HG03439 (cell line): ENCODE data around the gene LACTBL1.
"Not testable (repeated sequence)": the region's sequence is repeated elsewhere in the genome, so short reads cannot be mapped to it uniquely, and the experiment has no call there.

ENCODE experiments used
- ATAC-seq: cut with Tn5 transposase; IDR thresholded peaks from one replicate; pipeline ENCODE4 v1.9.1; 2021; ENCODE audit warnings: mild to moderate bottlenecking, moderate library complexity; ENCODE audit not compliant: unreplicated experiment

Gene LACTBL1

GRCh38 chr1:22972760-22973159 lies at the start of gene LACTBL1:
Gene LACTBL1, minus strand, starts transcription at chr1:22972866. Its CDS starts 550 bp downstream, at chr1:22972316.
- ATAC-seq, result no peak

- no peak for ATAC-seq
Measured at GRCh38 chr1:23021834-23022233, 49.2 kb upstream of the LACTBL1 start.

- ATAC-seq, result no peak
Measured at GRCh38 chr1:23020706-23021405, 48.2 kb upstream of the LACTBL1 start.

GRCh38 chr1:23019863-23020625 lies 47.4 kb upstream of the LACTBL1 start:
- ATAC-seq, result peak; percentile 29

- peak; percentile 94 for ATAC-seq
Measured at GRCh38 chr1:23019094-23019862, 46.6 kb upstream of the LACTBL1 start, which contains the start of gene KDM1A. Gene KDM1A, plus strand, starts transcription at chr1:23019468. Its CDS starts 129 bp downstream, at chr1:23019597.

GRCh38 chr1:23018661-23019093 lies 46.0 kb upstream of the LACTBL1 start:
- peak; percentile 5 for ATAC-seq

- ATAC-seq, result no peak
Measured at GRCh38 chr1:23013657-23014056, 41.0 kb upstream of the LACTBL1 start.

- not testable (repeated sequence) for ATAC-seq
Measured at GRCh38 chr1:23010025-23010424, 37.4 kb upstream of the LACTBL1 start.

GRCh38 chr1:23008901-23009300 lies 36.2 kb upstream of the LACTBL1 start:
- ATAC-seq, result no peak

GRCh38 chr1:23007106-23007505 lies 34.4 kb upstream of the LACTBL1 start:
- no peak for ATAC-seq

GRCh38 chr1:23004769-23005168 lies 32.1 kb upstream of the LACTBL1 start:
- ATAC-seq, result not testable (repeated sequence)

GRCh38 chr1:23004112-23004511 lies 31.4 kb upstream of the LACTBL1 start:
- no peak for ATAC-seq

- not testable (repeated sequence) for ATAC-seq
Measured at GRCh38 chr1:23002218-23002617, 29.6 kb upstream of the LACTBL1 start.

GRCh38 chr1:23000133-23000532 lies 27.5 kb upstream of the LACTBL1 start:
- not testable (repeated sequence) for ATAC-seq

- ATAC-seq, result not testable (repeated sequence)
Measured at GRCh38 chr1:22997528-22997927, 24.9 kb upstream of the LACTBL1 start.

- no peak for ATAC-seq
Measured at GRCh38 chr1:22995774-22996173, 23.1 kb upstream of the LACTBL1 start.

GRCh38 chr1:22993220-22993795 lies 20.6 kb upstream of the LACTBL1 start:
- ATAC-seq, result not testable (repeated sequence)

GRCh38 chr1:22992384-22992783 lies 19.7 kb upstream of the LACTBL1 start:
- not testable (repeated sequence) for ATAC-seq

GRCh38 chr1:22983944-22984343 lies 11.3 kb upstream of the LACTBL1 start:
- no peak for ATAC-seq

GRCh38 chr1:22980471-22980790 lies 7.8 kb upstream of the LACTBL1 start:
- not testable (repeated sequence) for ATAC-seq

- no peak for ATAC-seq
Measured at GRCh38 chr1:22978299-22978698, 5.6 kb upstream of the LACTBL1 start.
